NCI-H2227 treated with DMSO at 0.1 percent for 48 hours (cell line): Measurements from ENCODE around the gene GFI1.
"Not testable (repeated sequence)": the region's sequence is repeated elsewhere in the genome, so short reads cannot be mapped to it uniquely, and the experiment has no call there.

Experiments
- DNase-seq: peaks from one replicate; lab custom pipeline; 2025; lab: John Stamatoyannopoulos, UW

Gene GFI1

DNA sequence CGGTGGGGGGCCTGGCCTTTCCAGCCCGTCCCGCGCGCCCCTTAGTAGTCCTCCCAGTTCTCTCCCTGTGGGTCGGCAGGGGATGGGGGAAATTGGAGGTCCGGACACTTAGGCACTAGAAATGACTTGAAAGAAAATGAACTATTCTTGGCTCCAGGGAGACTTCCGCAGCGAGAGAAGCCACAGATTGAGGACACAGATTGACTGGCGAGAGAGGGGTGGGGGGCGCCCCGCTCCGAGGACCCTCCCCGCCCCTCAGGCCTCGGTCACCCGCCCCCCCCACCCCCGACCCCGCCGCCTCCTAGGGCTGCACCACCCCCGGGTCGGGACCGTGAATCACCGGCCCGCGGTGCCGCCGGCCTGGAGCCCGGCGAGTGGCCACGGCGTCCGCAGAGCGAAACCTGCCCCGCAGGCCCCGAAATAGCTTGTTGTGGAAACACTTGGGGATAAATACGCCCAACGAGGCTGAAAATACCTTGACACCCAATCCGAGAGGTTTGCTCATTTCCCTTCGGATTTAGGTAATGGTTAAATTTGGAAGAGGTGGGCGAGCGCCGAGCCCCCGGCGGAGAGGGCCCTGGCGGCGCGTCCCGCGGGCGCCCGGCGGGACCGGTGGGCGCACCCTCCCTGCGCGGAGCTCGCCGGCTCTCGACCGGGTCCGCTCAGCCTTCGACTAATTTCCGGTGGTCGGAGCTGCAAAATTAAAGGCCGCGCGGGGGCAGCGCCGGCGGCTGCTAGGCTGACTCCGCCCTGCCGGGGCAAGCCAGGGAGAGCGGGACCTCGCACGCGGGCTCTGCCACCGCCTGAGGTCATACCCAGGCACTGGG, at the start of gene GFI1:
Gene GFI1 (minus strand): TSS at position 675 of the 827 bp plus-strand sequence. CDS start 3,438 bp downstream, outside the sequence.
- no peak for DNase-seq

DNA sequence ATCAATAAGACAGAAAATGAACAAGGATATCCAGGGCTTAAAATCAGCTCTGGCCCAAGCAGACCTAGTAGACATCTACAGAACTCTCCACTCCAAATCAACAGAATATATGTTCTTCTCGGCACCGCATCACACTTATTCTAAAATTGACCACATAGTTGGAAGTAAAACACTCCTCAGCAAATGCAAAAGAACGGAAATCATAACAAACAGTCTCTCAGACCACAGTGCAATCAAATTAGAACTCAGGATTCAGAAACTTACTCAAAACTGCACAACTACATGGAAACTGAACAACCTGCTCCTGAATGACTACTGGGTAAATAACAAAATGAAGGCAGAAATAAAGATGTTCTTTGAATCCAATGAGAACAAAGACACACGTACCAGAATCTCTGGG, 45.6 kb upstream of the GFI1 start:
- not testable (repeated sequence) for DNase-seq

DNA sequence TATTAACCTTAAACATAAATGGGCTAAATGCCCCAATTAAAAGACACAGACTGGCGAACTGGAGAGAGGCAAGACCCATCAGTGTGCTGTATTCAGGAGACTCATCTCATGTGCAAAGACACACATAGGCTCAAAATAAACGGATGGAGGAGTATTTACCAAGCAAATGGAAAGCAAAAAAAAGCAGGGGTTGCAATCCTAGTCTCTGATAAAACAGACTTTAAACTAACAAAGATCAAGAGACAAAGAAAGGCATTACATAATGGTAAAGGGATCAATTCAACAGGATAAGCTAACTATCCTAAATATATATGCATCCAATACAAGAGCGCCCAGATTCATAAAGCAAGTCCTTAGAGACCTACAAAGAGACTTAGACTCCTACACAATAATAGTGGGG, 45.2 kb upstream of the GFI1 start:
- DNase-seq: not testable (repeated sequence)

DNA sequence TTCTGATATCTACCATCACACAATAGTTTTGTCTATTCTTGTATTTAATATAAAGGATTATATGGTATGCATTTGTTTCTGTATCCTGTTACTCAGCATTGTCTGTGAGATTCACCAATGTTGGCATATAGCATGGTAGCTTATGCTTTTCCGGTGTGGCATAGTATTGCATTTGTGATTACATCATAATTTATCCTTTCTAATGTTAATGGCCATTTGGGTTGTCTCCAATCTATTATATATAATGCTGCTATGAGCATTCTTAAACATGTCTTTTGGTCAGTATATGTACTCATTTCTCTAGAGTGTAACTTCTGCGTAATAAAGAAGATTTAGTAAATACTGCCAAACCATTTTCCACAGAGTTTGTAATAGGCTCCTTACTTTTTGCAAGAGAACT, 40.9 kb upstream of the GFI1 start:
- no peak for DNase-seq

DNA sequence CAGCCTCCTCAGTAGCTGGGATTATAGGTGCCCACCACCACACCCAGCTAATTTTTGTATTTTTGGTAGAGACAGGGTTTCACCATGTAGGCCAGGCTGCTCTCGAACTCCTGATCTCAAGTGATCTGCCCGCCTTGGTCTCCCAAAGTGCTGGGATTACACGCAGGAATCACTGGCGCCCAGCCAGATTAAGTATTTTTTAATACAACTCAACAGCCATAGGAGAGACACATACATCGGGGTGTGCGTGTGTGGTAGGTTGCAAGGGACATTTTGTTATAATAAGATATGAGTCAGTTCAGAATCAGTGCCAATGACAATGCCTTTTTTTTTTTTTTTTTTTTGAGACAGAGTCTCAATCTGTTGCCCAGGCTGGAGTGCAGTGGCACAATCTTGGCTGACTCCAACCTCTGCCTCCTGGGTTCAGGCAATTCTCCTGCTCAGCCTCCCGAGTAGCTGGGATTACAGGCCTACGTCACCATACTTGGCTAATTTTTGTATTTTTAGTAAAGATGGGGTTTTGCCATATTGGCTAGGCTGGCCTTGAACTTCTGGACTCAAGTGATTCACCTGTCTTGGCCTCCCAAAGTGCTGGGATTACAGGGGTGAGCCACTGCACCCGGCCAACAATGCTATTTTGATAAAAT, 38.3 kb upstream of the GFI1 start:
- DNase-seq: not testable (repeated sequence)

DNA sequence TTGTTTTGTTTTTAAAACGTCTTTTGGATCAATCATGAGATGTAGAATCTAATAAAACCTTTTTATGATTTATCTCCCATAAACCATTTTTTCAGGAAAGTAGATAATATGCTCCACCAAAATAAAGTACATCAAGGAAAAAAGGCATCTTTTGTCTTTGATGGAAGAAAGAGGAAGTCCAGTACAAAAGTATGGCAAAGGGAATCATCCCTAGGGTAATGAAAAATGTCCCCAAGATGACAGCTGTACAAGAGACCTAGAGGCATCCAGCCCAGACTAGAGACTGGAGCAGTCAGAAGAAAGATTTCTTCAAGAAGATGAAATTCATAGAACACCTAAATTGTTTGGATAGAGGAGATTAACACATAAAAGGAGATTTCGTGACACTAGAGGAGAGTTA, 32.3 kb upstream of the GFI1 start:
- no peak for DNase-seq

DNA sequence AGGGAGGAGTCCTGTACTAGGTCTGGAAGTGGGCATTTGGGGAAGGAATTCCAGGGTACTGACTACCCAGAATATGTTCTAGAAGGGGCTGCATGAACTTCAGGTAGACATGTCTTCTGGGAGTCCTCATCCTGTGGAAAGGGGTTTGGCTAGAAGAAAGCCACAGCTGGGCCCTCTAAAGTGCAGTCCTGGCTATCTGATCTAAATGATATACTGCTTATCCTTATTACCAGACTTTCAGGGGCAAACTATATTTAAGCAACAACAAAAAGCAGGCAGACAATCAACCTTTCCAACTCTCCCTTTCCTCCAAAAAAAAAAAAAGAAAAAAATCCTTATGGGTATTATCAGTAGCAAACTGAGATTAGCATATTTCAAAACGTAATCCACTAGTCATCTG, 29.8 kb upstream of the GFI1 start:
- DNase-seq: no peak

DNA sequence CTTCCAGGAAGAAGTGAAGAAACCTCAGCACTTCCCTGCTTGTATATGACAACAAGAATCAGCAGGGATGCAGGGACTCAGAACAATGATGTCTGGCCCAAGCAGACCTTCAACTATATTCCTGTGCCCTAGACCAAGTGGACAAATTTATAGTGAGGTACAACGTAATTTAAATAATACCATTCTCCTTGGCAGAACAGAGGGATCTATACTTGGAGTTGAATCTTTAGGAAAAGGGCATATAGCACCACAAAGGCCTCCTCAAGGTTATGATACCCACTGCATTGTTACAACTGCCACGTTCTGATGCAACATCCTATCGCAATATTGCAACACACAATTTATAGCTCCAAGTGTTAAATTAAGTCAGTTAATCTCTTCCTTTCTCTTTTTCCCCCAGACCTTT, 29.1 kb upstream of the GFI1 start:
- DNase-seq: no peak

DNA sequence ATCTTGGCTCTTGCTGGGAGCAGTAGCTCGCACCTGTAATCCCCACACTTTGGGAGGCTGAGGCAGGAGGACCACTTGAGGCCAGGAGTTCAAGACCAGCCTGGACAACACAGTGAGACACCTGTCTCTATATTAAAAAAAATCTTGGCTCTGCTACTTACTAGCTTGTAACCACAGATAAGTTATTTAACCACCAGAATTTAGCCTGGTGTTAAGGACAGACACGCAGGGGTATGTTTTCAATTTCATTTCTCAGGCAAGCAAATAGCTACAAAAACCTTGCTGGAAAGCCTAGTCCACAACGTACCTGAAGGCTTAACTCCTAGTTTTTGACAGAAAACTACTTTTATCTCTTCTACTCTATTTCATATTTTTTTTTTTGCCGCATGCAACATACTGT, 24.8 kb upstream of the GFI1 start:
- DNase-seq: no peak

DNA sequence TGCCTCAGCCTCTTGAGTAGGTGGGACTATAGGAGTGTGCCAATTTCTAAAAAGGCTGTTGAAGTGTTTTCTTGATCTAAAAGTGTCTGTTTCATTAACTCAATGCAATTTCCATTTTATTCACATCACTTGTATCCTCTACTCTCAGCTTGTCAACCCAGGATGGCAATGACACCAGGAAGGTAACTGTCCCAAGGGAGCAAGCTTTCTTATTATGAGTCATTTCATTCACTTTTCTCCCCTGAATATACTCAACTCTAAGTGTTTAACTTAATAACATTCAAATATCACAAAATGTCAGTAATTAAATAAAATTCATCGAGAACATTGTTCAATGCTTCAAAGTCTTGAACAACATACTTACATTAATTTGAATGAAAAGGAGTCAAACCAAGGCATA, 22.9 kb upstream of the GFI1 start:
- no peak for DNase-seq

DNA sequence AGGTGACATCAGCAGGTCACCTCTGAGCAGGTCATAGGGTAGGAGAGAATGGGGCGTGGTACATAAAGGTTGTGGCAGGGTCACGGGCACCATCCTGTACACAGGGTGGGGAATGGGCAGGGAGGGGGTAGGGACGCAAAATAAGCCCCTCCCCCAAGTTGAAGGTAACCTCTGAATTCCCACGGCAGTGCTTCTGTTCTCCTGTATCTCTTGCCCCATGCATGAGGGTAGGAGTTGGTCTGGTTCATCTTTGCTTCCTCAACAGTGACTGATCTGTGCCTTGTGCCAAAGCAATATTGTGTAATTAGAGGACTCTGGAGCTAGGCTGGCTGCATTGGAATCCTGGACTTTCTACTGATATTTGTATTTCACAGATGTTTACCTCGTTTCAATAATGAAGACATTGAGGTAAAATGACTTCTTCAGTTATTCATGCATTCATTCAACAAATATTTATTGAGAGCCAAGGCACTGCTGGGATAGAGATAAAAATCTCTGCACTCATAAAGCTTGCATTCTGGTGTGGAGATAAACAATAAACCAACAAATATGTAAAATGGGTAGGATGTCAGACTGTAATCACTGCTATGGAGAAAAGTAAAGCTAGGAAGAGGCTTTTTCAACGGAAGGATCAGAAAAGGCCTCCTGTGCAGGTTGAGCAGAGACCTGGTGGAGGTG, 18.4 kb upstream of the GFI1 start:
- DNase-seq: no peak

DNA sequence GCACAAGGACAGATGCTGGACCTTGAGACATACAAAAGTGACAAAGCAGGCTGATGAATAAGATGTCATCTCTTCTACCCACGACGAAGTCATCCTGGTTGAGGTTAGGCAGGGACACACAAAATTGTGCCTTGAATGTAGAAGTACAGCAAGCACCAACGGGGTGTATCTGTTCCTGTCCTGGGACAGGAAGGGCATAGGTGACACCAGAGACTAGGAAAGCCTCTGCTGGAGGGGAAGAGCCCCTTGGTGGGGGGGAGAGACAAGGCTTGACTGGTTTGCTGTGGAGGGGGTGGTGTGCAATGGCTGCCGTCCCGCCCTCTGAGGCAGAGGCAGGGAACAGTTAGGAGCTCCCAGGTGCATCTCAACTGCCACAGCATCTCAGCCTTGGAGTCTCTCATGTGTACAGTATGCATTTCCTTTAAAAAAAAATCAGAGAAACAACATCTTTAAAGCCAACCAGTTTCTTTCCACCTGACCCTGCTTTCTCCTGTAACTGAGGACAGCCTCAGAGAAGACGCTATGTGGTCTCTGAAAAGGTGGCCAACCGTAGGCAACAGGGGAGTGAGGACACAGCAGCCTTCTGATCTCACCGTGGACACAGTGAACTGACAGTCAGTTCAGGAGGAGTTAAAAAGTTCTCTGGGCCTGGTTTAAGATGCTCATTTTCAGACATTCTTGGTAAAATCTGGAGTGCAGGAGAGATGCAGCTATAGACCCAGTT, 17.7 kb upstream of the GFI1 start:
- no peak for DNase-seq

DNA sequence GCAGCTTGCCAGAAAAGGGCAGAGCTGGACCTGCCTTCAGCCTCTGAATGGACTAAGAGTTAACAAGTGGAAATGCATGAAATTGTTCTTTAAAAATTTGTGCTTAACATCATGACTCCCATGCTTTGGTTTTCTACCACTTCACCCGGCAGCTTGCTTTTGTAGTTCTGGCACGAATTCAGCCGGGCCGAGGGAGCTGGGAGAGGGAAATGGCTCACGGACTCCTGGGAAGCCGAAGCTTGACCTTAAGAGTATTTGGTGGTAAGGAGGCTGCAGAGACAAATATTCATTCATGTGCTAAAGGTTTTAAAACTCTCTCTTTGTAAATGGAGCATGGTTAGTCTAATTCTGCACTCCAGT, 17.2 kb upstream of the GFI1 start:
- DNase-seq: no peak

DNA sequence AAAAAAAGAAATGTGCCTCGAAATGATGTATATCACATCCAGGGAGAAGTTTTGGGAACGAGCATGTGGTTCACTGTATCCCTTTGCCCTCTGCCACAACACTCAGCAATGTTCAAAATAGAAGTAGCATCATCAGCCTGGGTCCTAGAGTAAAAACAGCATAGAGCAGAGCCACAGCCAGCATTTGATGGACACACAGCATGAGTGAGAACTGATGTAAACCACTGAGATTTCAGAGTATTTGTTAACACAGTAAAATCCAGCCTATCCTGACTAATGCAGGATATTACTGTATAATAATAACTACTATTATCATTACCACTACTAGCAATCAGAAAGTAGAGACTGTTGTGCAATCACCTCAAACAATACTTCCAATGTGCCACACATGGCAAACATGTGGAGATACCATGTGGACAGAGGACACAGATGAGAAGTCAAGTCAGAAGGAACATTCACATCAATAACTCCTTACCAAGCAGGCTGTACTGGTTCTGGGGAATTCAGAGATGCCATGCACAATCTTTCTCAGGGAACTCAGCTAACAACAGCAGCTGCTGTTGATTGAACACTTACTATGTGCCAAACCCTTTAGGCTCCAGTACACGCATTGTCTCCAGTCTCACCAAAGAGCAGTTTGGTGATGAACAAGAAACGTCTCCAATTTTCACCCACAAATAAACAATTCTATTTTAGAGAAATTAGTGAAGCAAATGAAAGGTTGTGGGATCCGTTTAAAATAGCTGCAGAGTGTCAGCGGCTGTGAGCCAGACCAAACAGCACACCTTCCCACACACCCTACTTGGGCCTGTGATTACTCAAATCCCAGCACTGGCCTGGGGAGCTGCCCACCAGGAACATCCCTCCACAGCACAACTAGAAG, 16.6 kb upstream of the GFI1 start:
- no peak for DNase-seq

DNA sequence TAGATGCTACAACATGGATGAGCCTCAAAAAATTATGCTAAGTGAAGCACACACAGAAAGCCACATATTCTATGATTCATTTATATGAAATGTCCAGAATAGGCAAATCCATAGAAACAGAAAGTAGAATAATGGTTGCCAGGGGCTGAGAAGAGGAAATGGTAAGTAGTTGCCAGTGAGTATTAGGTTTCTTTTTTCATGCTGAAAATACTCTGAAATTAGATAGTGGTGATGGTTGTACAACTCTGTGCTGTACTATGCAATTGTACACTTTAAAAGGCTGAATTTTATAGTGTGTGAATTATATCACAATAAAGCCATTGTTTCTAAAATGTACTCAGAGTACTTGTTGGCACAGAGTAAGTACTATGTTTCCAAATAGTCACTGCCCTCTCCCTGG, 15.5 kb upstream of the GFI1 start:
- DNase-seq: no peak

DNA sequence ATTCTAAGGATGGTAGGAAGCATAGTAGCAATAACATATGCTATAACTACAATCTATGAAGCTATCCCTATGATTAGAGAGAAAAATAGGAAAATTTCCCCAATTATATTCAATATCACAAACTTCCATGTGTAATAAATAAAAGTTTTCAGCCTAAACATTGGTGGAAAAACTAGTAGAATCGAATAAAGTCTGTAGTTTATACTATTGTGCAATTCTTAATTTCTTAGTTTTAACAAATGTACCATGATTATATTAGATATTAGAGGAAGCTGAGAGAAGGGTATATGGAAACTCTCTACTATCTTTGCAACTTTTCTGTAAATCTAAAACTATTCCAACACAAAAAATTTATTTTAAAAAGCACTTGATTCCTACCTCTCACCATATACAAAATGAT, 13.8 kb upstream of the GFI1 start:
- DNase-seq: no peak

DNA sequence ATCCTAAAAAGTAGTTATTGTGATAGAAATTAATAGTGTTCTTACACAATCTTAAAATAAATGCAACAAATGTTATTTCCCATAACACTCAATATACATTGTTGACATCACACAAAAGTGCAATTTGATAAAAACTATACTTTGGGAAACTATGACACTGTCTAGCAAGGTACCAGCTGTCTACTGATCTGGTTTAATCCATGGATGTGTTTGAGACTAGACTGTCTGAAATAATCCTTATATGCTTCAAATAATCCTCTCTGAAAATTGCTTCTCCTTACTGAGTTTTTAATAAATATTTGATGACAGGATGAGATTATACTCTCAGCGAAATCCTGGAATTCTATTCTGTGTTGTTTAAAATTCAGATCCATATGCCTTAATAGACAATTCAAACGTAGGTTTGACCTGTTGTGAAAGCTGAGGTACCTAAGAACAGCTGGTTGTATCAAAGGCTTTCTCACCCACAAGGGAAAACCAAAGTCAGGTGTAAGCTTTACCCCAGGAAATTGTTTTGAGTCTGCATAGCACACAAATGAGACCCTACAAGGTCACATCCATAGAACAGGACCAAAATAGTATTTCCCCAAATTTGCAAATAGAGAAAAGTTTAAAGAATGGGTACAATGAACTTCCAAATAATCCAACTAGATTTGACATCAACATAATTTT, 8.8 kb upstream of the GFI1 start:
- DNase-seq: no peak

DNA sequence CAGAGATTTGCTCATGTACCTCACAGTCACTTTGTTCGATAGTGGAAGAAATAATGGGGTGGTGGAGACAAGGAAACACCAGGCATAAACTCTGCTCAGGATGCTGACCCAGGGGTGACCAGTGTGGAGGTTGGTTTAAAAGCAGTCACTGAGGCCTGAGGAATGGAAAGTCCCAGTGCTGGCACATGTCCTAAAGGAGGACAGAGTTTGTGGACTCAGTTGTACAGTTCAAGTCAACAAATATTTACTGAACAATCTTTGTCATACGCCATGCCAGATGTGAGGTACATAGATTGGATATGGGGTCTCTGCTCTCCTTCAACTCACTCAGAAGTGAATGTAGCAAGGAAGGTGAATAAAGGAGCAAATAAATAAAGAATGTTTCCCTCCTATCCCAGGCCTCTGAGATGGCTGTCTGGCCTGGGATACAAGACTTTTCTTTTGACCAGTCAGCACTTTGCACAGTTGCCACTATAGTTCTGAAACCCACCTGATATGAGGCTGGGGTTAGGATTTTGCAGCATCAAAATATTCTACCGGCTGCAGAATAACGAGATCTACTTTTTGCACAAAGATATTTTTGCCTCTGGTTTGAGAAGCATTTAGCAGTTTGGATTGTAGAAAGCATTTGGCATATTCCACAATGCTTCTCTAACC, 7.9 kb upstream of the GFI1 start:
- no peak for DNase-seq

DNA sequence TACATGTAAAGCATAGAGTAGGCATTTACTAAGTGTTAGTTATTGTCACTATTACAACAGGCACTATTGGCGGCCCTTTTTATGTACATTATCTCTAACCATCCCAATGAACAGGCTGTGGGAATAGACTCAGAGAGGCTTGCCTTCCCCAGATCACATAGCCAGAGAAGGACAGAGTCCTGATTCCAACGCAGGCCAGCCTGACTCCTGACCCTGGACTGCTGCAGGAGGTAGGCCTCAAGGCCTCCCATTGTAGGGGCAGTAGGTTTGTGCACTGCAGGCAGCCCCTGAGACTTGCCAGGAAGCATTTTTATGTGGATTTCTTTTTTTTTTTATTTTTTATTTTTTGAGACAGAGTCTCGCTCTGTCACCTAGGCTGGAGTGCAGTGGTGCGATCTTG, 6.4 kb upstream of the GFI1 start:
- no peak for DNase-seq

DNA sequence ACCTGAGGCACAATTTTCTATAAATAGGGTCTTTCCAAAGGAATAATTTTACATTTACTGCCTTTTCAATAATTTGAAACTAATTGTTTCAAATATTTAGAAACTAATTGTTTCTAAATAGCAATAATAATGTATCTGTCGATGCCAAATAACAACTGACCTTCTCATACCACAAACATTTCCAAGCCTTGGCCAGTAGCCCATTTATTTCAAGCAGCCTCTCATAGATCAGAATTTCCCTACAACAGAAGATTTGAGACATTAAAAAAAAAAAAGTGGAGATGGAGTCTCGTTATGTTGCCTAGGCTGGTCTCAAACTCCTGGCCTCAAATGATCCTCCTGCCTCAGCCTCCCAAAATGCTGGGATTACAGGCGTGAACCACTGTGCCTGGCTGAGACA, 2.1 kb upstream of the GFI1 start:
- no peak for DNase-seq
